CD14-positive monocyte (primary cell): ENCODE data around the gene PPP1R13B. TPM values are rescaled to one million over a fixed set of nuclear protein-coding genes. Genes with fewer than 3 reads are reported as not detected.

Experiments
- DNase-seq, 3 donors: peaks; one replicate each; pipeline ENCODE4 v3.0.0-alpha.2; 2011 to 2022
- H2AFZ ChIP-seq: 2 replicates; pipeline ENCODE4 v1.6.0; 2012; ENCODE audit warnings: mild to moderate bottlenecking, low read depth, low read length, inconsistent platforms; ENCODE audit not compliant: insufficient read depth, poor library complexity, severe bottlenecking
- H3K27ac ChIP-seq, 2 donors: 1 replicate in 1 of 2; 2 replicates in 1 of 2; pipeline ENCODE4 v1.5.1; 2012 to 2013; ENCODE audit warnings: low read length in 2 of 2, control low read depth in 1 of 2, inconsistent platforms in 1 of 2, low read depth in 1 of 2, mild to moderate bottlenecking in 1 of 2
- H3K27me3 ChIP-seq, 2 donors: one replicate each; pipeline versions ENCODE4 v1.6.0 to v1.6.1; 2011 to 2013; ENCODE audit warnings: low read length in 2 of 2; ENCODE audit not compliant: control insufficient read depth in 2 of 2, insufficient read depth in 2 of 2
- H3K36me3 ChIP-seq, 2 donors: replicated peaks in 1 of 2; 1 replicate in 1 of 2; 2 replicates in 1 of 2; pipeline versions ENCODE4 v1.5.1 to v1.6.1; 2012 to 2013; ENCODE audit warnings: low read length in 2 of 2, control low read depth in 1 of 2, inconsistent platforms in 1 of 2, mild to moderate bottlenecking in 1 of 2; ENCODE audit not compliant: insufficient read depth in 2 of 2, control insufficient read depth in 1 of 2
- H3K4me1 ChIP-seq, 2 donors: 1 replicate in 1 of 2; 2 replicates in 1 of 2; pipeline versions ENCODE4 v1.5.1 to v1.6.1; 2012 to 2013; ENCODE audit warnings: low read length in 2 of 2, control low read depth in 1 of 2, inconsistent platforms in 1 of 2, mild to moderate bottlenecking in 1 of 2, moderate library complexity in 1 of 2; ENCODE audit not compliant: insufficient read depth in 2 of 2, control insufficient read depth in 1 of 2
- H3K4me2 ChIP-seq: replicated peaks from 2 replicates; pipeline ENCODE3; 2012; ENCODE audit warnings: low read length, moderate library complexity, mild to moderate bottlenecking; ENCODE audit not compliant: poor library complexity, severe bottlenecking; ENCODE audit errors: extremely low read depth
- H3K4me3 ChIP-seq, 3 experiments: fragments of 200-600 bp in 1 of 3; sonication (generic) in 1 of 3; replicated peaks in 1 of 3; 1 replicate in 2 of 3; 2 replicates in 1 of 3; pipeline ENCODE4 v1.5.1; 2011 to 2013; ENCODE audit warnings: low read length in 3 of 3, mild to moderate bottlenecking in 3 of 3, control low read depth in 2 of 3, low read depth in 2 of 3, inconsistent platforms in 1 of 3, moderate library complexity in 1 of 3
- H3K79me2 ChIP-seq: 2 replicates; pipeline ENCODE4 v1.6.0; 2012; ENCODE audit warnings: mild to moderate bottlenecking, control low read depth, inconsistent platforms, low read length, moderate library complexity; ENCODE audit not compliant: insufficient read depth
- H3K9ac ChIP-seq: 2 replicates; pipeline ENCODE4 v1.6.0; 2017; ENCODE audit warnings: low read length, mild to moderate bottlenecking; ENCODE audit not compliant: insufficient read depth, poor library complexity, severe bottlenecking
- H3K9me3 ChIP-seq, 2 donors: replicated peaks in 1 of 2; 1 replicate in 1 of 2; 2 replicates in 1 of 2; pipeline versions ENCODE4 v1.5.1 to v1.6.1; 2012 to 2013; ENCODE audit warnings: low read length in 2 of 2, control low read depth in 1 of 2; ENCODE audit not compliant: control insufficient read depth in 1 of 2, insufficient read depth in 1 of 2
- H4K20me1 ChIP-seq: 2 replicates; pipeline ENCODE4 v1.6.0; 2012; ENCODE audit warnings: mild to moderate bottlenecking, low read length, control low read depth, moderate library complexity; ENCODE audit not compliant: insufficient read depth
- H3K27ac Mint-ChIP-seq, 7 donors: one replicate each; pipeline ENCODE4 v1.8.0; 2020; ENCODE audit warnings: mild to moderate bottlenecking in 7 of 7, mixed read lengths in 7 of 7, moderate library complexity in 6 of 7, inconsistent platforms in 2 of 7
- H3K27me3 Mint-ChIP-seq, 3 donors: one replicate each; pipeline ENCODE4 v1.8.0; 2021 to 2022; ENCODE audit warnings: low read depth in 3 of 3, mild to moderate bottlenecking in 3 of 3, mixed read lengths in 3 of 3, moderate library complexity in 3 of 3, inconsistent platforms in 1 of 3
- H3K36me3 Mint-ChIP-seq, 2 donors: one replicate each; pipeline ENCODE4 v1.8.0; 2020; ENCODE audit warnings: mixed read lengths in 2 of 2, inconsistent platforms in 1 of 2, mild to moderate bottlenecking in 1 of 2
- H3K4me1 Mint-ChIP-seq: one replicate; pipeline ENCODE4 v1.8.0; 2020; ENCODE audit warnings: mild to moderate bottlenecking, mixed read lengths
- H3K4me3 Mint-ChIP-seq, 2 donors: one replicate each; pipeline ENCODE4 v1.8.0; 2020; ENCODE audit warnings: mild to moderate bottlenecking in 2 of 2, mixed read lengths in 2 of 2, moderate library complexity in 1 of 2
- H3K9me3 Mint-ChIP-seq, 7 donors: one replicate each; pipeline ENCODE4 v1.8.0; 2020 to 2022; ENCODE audit warnings: mixed read lengths in 7 of 7, mild to moderate bottlenecking in 6 of 7, moderate library complexity in 6 of 7, inconsistent platforms in 2 of 7
- CTCF ChIP-seq: fragments of 200-600 bp; IDR thresholded peaks from one replicate; pipeline ENCODE4 v1.8.0; 2022; ENCODE audit warnings: antibody characterized with exemption, mild to moderate bottlenecking
- WGBS: methylation state at CpG from one replicate; pipeline ENCODE4 v1.1.5; 2013; ENCODE audit warnings: missing lambda C conversion rate; ENCODE audit not compliant: insufficient coverage; 5-methylcytosine and 5-hydroxymethylcytosine counted together
- intact Hi-C, 2 donors: fragments of 100-400 bp; cut with micrococcal nuclease; formaldehyde crosslinking; loops; one replicate each; pipeline versions ENCODE4 v1.15.0 to v1.15.1; 2023
- polyA plus RNA-seq, 3 donors: library from polyadenylated mRNA; depleted of rRNA in 1 of 3; unstranded in 2 of 3; stranded (reverse) in 1 of 3; fragments of 300-500 nt in 2 of 3; fragments of >200 nt in 1 of 3; fragmentation: Illumina TruSeq in 2 of 3; gene quantifications; 1 replicate in 2 of 3; 2 replicates in 1 of 3; pipeline ENCODE4 v1.2.3, GENCODE V29; 2012 to 2021

PPP1R13B gene
- polyA plus RNA-seq, 3 donors = 0.48 to 1.1 (median 0.99) TPM

- no peaks in the 10 kb centered on the region for H3K27me3 ChIP-seq
- peaks cover under 1 to 9% (median 3%) of the 10 kb centered on the region in 3 donors for H3K27me3 Mint-ChIP-seq
- DNase-seq = no peak
- H3K4me1 Mint-ChIP-seq = no peaks in the 10 kb centered on the region
- no peak overlapping the region for H3K4me3 ChIP-seq
- WGBS = 97% methylated on average over 2 of the region's 2 CpGs
- no peak for TF ChIP-seq CTCF
- peaks cover 0 to 12% (median 8%) of the 10 kb centered on the region in 7 donors for H3K9me3 Mint-ChIP-seq
- H3K4me3 Mint-ChIP-seq = no peak overlapping the region
- H4K20me1 ChIP-seq = no peaks in the 10 kb centered on the region
- H3K36me3 ChIP-seq = no peaks in the 10 kb centered on the region
- no peak overlapping the region for H3K27ac Mint-ChIP-seq
- no peak overlapping the region for H3K4me2 ChIP-seq
- peaks cover 0 to 4% of the 10 kb centered on the region in 2 donors for H3K9me3 ChIP-seq
- no peak overlapping the region for H3K27ac ChIP-seq
- intact Hi-C loops = no loop called here
- no peak overlapping the region for H2AFZ ChIP-seq
- no peaks in the 10 kb centered on the region for H3K79me2 ChIP-seq
- no peak overlapping the region for H3K9ac ChIP-seq
- no peaks in the 10 kb centered on the region for H3K4me1 ChIP-seq
- no peaks in the 10 kb centered on the region for H3K36me3 Mint-ChIP-seq
These were observed 76.9 kb downstream of the PPP1R13B start for GRCh38 chr14:103770500-103770899.

- Histone ChIP-seq H3K4me2 (no peak overlapping the region), H3K4me3 (no peak overlapping the region), H3K27me3 (no peaks in the 10 kb centered on the region), H3K4me1 (no peaks in the 10 kb centered on the region), H3K36me3 (no peaks in the 10 kb centered on the region), H3K9me3 (peaks cover 0 to 4% of the 10 kb centered on the region in 2 donors), H3K9ac (no peak overlapping the region), H4K20me1 (no peaks in the 10 kb centered on the region), H3K79me2 (no peaks in the 10 kb centered on the region), H3K27ac (no peak overlapping the region), H2AFZ (no peak overlapping the region)
- no peak for TF ChIP-seq CTCF
- no peaks in the 10 kb centered on the region for H3K4me1 Mint-ChIP-seq
- intact Hi-C loops = no loop called here
- no peak overlapping the region for H3K4me3 Mint-ChIP-seq
- no peaks in the 10 kb centered on the region for H3K36me3 Mint-ChIP-seq
- H3K27me3 Mint-ChIP-seq = peaks cover 4 to 8% (median 6%) of the 10 kb centered on the region in 3 donors
- H3K27ac Mint-ChIP-seq = no peak overlapping the region
- DNase-seq = no peak
- 91% methylated on average over 4 of the region's 4 CpGs for WGBS
- peaks cover 0 to 9% (median 6%) of the 10 kb centered on the region in 7 donors for H3K9me3 Mint-ChIP-seq
These were observed 80.0 kb downstream of the PPP1R13B start for GRCh38 chr14:103767336-103767894.
